Stimulated activated effector memory CD8-positive, alpha-beta T cell treated with anti-CD3 and anti-CD28 coated beads, Interleukin-12 subunit alpha, Interleukin-12 subunit beta, amount 100 ng/mL, for 72 hours (primary cell): ENCODE data around the gene ARL2BP.
A peak's percentile ranks its signal among the peaks of the same experiment; 100 is the strongest.

Source experiments
- ATAC-seq: fragments of 150-1000 bp; cut with Tn5 transposase; 2 replicates; pipeline ENCODE4 v1.10.0; 2021
- DNase-seq, 2 donors: peaks; one replicate each; pipeline ENCODE4 v3.0.0; 2021 to 2022; ENCODE audit warnings: low spot score in 2 of 2
- H3K27ac Mint-ChIP-seq: one replicate; pipeline ENCODE4 v1.8.0; 2022; ENCODE audit warnings: mild to moderate bottlenecking, mixed read lengths
- H3K36me3 Mint-ChIP-seq: one replicate; pipeline ENCODE4 v1.8.0; 2022; ENCODE audit warnings: mild to moderate bottlenecking, mixed read lengths
- H3K4me1 Mint-ChIP-seq: one replicate; pipeline ENCODE4 v1.8.0; 2022; ENCODE audit warnings: mixed read lengths
- H3K4me3 Mint-ChIP-seq: one replicate; pipeline ENCODE4 v1.8.0; 2022; ENCODE audit warnings: mild to moderate bottlenecking, mixed read lengths
- H3K9me3 Mint-ChIP-seq: one replicate; pipeline ENCODE4 v1.8.0; 2022; ENCODE audit warnings: mixed read lengths

Gene ARL2BP

DNA sequence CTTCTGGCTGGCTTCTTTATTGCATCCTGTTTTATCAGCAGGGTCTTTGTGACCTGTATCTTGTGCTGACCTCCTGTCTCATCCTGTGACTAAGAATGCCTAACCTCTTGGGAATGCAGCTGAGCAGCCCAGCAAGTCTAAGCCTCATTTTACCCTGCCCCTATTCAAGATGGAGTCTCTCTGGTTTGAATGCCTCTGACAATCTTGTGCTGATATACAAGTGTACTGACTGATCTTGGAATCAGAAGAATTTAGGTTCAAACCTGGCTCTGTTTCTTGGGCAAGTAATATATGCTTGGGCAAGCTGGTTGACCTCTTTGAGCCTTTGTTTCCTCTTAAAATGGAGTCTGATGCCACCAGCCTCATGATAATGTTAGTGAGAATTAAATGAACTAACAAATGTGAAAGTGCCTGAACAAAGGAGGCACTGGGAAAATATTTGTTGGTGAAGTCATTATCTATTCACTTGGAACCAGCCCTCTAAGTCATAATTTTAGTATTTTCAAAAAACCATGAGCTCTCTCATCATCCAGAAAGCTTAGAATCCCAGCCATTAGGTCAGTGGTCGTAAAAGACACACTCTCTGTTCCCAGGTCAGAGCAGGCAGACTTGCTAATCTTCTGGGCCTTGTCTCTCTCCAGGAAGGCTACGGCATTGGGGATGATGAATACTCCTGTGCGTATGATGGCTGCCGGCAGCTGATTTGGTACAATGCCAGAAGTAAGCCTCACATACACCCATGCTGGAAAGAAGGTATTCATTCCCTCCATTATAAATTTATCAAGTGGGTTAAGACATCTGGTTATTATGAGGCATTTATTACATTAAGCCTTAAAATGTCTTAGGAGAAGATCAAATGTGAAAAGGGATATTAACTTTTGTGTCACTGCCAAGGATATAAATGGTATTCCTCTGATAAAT lies 18.1 kb upstream of the ARL2BP start:
- Mint-ChIP-seq H3K4me3 (no peak overlapping the region), H3K36me3 (peaks cover 100% of the 10 kb centered on the region), H3K9me3 (no peaks in the 10 kb centered on the region), H3K4me1 (no peaks in the 10 kb centered on the region), H3K27ac (peak overlapping the region; percentile 43)
- ATAC-seq (no peak), DNase-seq (no peak)

DNA sequence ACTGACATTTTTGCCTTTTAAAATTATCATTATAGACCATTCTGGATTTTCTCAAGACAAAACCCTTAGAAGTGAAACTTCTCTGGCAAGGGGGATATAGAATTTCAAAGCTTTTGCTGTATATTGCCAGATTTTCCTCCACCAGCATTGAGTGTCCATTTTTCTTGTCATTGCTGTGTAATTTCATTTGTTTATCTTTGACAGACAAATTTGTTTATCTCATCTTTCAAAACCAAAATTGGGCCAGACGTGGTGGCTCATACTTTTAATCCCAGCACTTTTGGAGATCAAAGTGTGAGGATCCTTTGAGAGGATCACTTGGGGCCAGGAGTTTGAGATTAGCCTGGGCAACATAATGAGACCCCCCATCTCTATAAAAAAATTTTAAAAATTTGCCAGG lies 16.0 kb upstream of the ARL2BP start:
- H3K36me3 Mint-ChIP-seq, result peaks cover 99% of the 10 kb centered on the region

DNA sequence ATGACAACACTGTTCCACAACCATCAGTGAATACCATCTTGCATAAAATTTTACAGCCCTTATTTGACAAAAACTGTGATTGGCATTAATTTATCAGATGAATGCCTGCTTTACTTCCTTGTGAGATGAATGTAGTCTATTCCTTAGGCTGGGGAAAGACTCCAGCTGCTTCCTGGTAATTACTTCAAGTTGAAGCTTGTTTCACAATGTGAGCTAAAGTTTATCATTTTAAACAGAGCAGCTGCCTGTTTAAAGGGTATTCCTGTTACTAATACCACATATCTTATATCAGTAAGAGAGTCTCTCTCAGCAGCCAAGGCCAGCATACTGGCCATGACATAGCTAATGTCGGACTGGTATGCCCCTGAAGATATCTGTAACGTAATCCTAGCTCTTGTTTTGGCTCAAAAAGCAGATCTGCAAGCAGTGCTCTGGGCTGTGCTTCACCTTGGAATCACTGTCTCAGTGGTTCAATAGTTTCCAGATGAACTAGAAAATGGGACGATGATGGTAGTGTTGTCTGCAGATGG lies 13.2 kb upstream of the ARL2BP start:
- ATAC-seq (no peak), DNase-seq (no peak)
- H3K4me3 Mint-ChIP-seq, result no peak overlapping the region
- H3K4me1 Mint-ChIP-seq, result peaks cover 13% of the 10 kb centered on the region
- no peak overlapping the region for H3K27ac Mint-ChIP-seq
- no peaks in the 10 kb centered on the region for H3K9me3 Mint-ChIP-seq
- peaks cover 99% of the 10 kb centered on the region for H3K36me3 Mint-ChIP-seq

More for the DNA sequence above, 16.0 kb upstream of the ARL2BP start:
- no peaks in the 10 kb centered on the region for H3K9me3 Mint-ChIP-seq
- ATAC-seq, result no peak
- no peak overlapping the region for H3K27ac Mint-ChIP-seq
- H3K4me1 Mint-ChIP-seq, result no peaks in the 10 kb centered on the region
- H3K4me3 Mint-ChIP-seq, result no peak overlapping the region
- DNase-seq, result no peak

DNA sequence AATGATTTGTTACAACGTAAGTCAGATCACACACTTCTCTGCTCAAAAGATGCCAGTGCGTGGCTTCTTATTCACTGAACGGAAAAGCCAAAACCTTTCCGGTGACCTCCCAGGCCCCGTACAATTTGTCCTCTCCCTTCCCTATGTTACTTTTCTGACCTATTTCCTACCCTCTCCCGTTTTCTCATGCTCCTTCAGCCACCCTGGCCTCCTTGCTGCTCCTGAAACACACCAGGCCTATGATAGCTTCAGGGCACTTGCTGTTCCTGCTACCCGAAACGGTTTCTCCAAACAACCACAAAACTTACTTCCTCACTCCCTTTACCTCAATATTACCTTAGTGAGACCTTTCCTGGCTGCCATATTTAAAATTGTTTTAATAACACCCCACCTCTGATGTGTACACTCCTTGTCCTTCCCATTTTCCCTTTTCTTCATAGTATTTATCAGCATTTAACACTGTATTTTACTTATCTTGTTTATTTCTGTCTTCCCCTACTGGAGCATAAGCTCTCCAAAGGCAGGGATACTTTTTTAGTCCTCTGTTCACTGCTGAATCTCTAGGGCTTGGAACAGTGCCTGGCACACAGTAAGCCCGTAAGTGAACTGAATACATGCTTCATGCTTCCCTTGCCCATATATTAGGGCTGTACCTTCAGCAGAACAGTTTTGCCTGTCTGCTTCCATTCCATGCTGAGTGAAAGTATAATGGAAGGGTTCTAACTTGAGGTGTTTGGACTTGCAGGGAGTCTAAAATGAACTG lies 10.9 kb upstream of the ARL2BP start:
- DNase-seq, result no peak
- peaks cover 96% of the 10 kb centered on the region for H3K36me3 Mint-ChIP-seq
- no peak for ATAC-seq

DNA sequence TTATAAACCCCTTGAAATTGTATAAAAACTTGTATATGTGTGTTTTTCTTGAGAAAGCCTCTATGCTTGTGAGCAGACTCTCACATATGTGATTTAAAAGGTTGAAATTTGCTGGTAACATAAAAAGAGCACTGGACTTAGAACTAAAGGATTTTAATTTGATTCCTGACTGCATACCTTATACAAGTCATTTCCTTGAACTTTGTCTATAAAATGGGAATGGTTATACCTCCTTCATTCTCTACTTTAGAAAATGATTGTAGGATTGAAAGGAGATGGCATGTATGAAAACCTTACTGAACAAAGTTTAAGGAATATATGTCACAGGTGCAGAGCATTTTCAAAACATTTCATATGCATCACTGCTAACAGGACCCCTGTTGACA lies 10.4 kb upstream of the ARL2BP start:
- Mint-ChIP-seq H3K4me1 (peaks cover 13% of the 10 kb centered on the region), H3K9me3 (no peaks in the 10 kb centered on the region), H3K4me3 (no peak overlapping the region), H3K27ac (peak overlapping the region; percentile 51), H3K36me3 (peaks cover 96% of the 10 kb centered on the region)
- DNase-seq (no peak), ATAC-seq (no peak)

More for the DNA sequence above, 10.9 kb upstream of the ARL2BP start:
- Mint-ChIP-seq H3K27ac (peak overlapping the region; percentile 51), H3K4me3 (no peak overlapping the region), H3K9me3 (no peaks in the 10 kb centered on the region), H3K4me1 (peaks cover 13% of the 10 kb centered on the region)

DNA sequence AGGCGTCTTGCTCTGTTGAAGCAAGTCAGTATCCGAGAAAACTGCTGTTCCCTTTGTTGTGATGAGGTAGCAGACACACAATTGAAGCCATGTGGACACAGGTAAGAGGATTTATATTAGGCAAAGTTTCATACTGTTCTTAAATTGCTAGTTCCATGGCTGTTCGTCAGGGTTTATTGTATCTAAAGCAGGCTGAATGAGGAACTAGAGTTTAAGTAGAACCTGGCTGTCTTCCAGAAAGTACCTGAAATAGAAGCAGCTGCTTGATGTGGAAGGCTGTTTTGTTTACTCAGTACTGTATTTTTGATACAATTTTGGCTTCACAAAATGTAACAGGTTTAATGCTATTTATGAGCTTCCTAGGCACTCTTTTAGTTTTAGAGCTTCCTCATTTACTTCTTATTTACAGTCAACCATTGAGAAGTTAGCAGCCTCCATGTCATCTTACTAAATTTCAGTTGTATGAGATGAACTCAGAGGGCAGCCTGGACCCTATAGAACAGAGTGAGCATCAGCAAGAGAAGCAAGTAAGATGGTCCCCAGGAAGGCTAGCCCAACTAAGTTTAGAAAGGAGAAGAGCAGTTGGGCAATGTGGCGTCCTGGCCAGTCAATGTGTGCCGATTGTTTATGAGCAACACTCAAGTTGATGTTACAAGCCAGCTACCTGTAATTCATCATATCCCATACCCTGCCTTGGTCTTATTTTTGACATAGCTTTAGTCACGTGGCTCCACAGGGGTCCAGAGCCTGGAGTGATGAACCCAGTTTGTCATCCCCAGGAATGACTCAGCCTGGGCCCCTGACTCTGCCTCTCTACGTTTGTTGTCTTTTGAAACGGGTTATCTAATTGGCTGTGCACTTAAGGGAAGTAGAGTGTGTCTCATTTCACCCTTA lies 9.7 kb upstream of the ARL2BP start:
- DNase-seq (peak in 1 of 2 donors; percentile 63), ATAC-seq (peak; percentile 97)
- Mint-ChIP-seq H3K9me3 (no peaks in the 10 kb centered on the region), H3K4me1 (peaks cover 13% of the 10 kb centered on the region), H3K4me3 (no peak overlapping the region), H3K27ac (peak overlapping the region; percentile 89), H3K36me3 (peaks cover 91% of the 10 kb centered on the region)

DNA sequence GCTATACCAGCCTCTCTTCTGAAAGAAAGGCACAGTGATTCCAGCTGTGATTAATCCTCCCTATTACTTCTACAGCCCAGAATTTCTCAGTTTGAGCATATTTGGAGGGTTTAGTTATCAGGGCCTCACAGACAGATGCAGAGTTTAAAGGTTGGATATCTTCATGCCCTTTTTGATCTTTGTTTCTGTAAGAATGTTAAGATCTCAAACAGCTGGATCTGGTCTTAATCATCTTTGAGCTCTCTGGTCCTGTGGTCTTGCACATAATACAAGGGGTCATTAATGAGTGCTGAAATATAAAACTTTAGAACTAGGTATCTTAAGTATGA lies 9.1 kb upstream of the ARL2BP start:
- no peak for ATAC-seq
- Mint-ChIP-seq H3K9me3 (no peaks in the 10 kb centered on the region), H3K4me1 (peaks cover 13% of the 10 kb centered on the region), H3K36me3 (peaks cover 84% of the 10 kb centered on the region), H3K27ac (peak overlapping the region; percentile 89), H3K4me3 (no peak overlapping the region)
- DNase-seq, result no peak

DNA sequence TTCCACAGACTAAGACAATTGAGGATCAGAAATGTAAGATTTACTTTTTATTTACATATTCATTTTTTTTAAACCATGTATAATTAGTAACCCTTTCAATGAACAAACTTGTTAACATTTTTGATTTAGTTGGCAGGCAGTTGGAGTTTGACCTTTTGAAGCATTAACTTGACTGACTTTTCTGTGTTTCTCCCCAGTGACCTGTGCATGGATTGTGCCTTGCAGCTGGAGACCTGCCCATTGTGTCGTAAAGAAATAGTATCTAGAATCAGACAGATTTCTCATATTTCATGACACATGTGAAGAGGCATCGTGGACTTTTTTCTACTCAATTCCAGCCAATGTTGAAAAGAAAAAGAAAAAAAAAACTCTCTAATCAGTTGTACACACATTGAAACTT lies 6.4 kb upstream of the ARL2BP start:
- H3K9me3 Mint-ChIP-seq, result no peaks in the 10 kb centered on the region
- H3K27ac Mint-ChIP-seq, result peak overlapping the region; percentile 48
- peaks cover 13% of the 10 kb centered on the region for H3K4me1 Mint-ChIP-seq
- no peak for ATAC-seq
- peaks cover 58% of the 10 kb centered on the region for H3K36me3 Mint-ChIP-seq
- no peak for DNase-seq
- H3K4me3 Mint-ChIP-seq, result no peak overlapping the region

DNA sequence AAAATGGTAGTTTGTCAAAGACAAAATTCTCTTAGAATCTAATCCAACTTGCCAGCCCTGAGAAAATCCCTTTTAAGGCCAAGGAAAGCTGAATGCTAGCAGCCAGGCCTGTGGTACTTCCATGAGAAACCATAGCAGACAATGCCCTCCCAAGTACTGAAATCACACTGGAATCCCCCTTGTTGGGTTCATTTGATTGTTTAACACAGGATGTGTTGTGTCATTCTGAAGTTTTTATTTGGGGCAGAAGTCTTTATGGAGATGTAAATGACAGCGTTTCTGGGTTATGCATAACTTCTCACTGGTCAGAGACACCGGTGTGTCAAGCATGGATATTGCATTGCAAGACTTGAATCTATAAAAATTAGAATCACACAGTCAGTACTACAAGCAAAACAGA lies 6.0 kb upstream of the ARL2BP start:
- DNase-seq (no peak), ATAC-seq (peak; percentile 76)
- Mint-ChIP-seq H3K27ac (peak overlapping the region; percentile 48), H3K4me3 (no peak overlapping the region), H3K4me1 (peaks cover 15% of the 10 kb centered on the region), H3K9me3 (no peaks in the 10 kb centered on the region), H3K36me3 (peaks cover 54% of the 10 kb centered on the region)

DNA sequence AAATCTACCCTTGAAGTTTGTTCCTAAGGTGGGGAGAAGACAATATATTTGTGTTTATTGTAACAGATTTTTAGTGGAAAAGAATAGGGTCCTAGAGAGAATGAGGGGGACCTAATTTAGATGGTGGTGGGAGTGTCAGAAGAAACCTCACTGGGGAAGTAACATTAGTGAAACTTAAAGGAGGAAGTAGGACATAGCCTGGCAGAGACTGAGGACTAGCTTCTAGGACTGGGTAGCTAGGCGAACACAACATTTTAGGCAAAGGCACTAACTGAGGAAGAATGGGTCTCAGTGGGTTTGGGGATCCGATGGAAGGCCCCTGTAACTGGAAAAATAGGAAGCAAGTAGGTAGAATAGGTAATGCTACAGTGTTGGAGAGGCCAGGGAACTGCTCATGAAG lies 4.2 kb upstream of the ARL2BP start:
- DNase-seq (no peak), ATAC-seq (no peak)
- Mint-ChIP-seq H3K36me3 (peaks cover 43% of the 10 kb centered on the region), H3K27ac (peak overlapping the region; percentile 24), H3K4me1 (peaks cover 20% of the 10 kb centered on the region), H3K9me3 (no peaks in the 10 kb centered on the region), H3K4me3 (no peak overlapping the region)

DNA sequence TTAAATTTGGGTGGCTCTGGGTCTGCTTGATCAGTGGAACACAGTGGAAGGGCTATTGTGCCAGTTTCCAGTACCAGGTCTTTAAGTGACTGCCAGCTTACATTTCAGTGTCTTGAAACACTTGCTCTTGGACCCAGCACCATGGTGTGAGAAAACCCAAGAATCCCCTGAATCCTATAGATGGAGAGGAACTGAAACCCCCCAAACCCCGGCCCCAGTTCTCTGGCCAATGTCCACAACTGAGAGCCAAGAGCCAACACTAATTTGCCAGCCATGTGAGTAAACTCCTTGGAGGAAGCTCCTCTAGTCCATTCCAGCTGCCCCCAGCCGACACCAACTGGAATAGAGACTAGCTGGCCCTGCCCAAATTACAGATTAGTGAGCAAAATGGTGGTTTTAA lies 2.4 kb upstream of the ARL2BP start:
- no peak overlapping the region for H3K4me3 Mint-ChIP-seq
- peaks cover 46% of the 10 kb centered on the region for H3K36me3 Mint-ChIP-seq
- peaks cover 18% of the 10 kb centered on the region for H3K4me1 Mint-ChIP-seq
- ATAC-seq (no peak), DNase-seq (no peak)
- H3K9me3 Mint-ChIP-seq, result no peaks in the 10 kb centered on the region
- H3K27ac Mint-ChIP-seq, result no peak overlapping the region

DNA sequence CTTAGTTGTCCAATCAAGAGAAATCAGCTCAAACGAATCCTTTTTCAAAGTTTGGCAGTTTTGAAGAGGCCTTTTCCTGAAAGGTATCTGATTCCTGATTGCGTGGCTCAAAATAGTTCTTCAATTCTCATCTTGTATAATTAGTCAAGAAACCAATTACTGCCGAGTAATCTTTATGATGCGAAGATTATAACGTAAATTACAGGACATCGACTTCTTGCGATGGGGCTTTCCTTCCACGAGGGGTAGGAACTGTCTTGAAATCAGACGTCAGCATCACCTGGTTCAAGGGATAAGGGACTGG lies 644 bp upstream of the ARL2BP start:
- Mint-ChIP-seq H3K27ac (peak overlapping the region; percentile 92), H3K36me3 (peaks cover 47% of the 10 kb centered on the region), H3K9me3 (no peaks in the 10 kb centered on the region), H3K4me1 (peaks cover 18% of the 10 kb centered on the region), H3K4me3 (peak overlapping the region; percentile 85)
- ATAC-seq, result peak; percentile 54
- no peak for DNase-seq

DNA sequence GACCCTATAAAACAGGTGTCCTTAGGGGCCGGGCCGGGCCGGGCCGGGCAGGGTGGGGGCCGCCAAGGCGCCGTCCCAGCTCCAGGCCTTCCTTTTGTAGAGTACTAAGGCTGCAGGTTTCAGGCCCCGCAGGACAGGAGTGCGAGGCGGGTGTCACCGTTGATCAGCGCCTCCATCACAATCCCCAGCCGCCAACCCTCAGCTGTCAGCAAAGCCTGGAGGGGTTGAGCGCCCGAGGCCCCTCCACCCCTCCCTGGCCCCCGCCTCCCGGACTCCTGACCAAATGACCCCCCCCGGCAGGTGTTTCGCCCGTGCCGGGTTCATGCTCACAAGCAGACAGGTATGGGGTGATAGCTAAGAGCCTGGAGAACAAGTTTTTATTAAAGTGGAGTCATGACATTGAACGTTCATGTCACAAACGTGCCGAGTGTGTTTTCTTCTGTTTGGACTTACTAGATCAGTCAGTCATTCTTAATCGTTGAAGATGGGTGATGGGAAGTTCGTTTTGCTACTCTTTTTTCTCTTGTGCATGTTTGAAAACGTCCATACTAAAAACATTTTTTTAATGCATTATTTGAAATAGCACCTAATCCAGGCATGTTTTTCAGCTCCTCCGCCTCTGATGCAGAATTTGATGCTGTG lies 534 bp downstream of the ARL2BP start:
- H3K4me1 Mint-ChIP-seq, result peaks cover 18% of the 10 kb centered on the region
- no peaks in the 10 kb centered on the region for H3K9me3 Mint-ChIP-seq

DNA sequence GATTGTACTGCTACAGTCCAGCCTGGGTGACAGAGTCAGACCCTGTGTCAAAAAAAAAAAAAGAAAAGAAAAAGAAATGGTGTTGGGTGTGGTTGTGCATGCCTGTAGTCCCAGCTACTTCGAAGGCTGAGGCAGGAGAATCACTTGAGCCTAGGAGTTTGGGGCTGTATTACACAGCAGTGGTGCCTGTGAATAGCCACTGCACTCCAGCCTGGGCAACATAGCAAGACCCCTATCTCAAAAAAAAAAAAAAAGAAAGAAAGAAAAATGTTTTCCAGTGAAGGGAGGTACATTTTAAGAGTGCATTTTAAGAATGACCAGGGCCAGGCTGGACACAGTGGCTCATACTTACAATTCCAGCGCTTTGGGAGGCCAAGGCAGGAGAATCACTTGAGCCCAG lies 6.3 kb downstream of the ARL2BP start:
- DNase-seq (no peak), ATAC-seq (no peak)
- H3K36me3 Mint-ChIP-seq, result peaks cover 85% of the 10 kb centered on the region
- no peaks in the 10 kb centered on the region for H3K9me3 Mint-ChIP-seq
- no peak overlapping the region for H3K27ac Mint-ChIP-seq
- H3K4me1 Mint-ChIP-seq, result no peaks in the 10 kb centered on the region
- no peak overlapping the region for H3K4me3 Mint-ChIP-seq

More for the DNA sequence above, 534 bp downstream of the ARL2BP start:
- no peak for DNase-seq
- Mint-ChIP-seq H3K4me3 (peak overlapping the region; percentile 85), H3K36me3 (peaks cover 54% of the 10 kb centered on the region), H3K27ac (peak overlapping the region; percentile 92)
- ATAC-seq, result peak; percentile 57
